OCI-LY1 (cell line): ENCODE data around the gene F13B.

Source experiments
- CTCF ChIP-seq: fragments of 200-600 bp; sonication (generic), shearing (Covaris generic); IDR thresholded peaks from 2 replicates; pipeline ENCODE4 v1.5.1; 2017; ENCODE audit warnings: mild to moderate bottlenecking, antibody characterized with exemption, low read length, moderate library complexity, mixed read lengths
- EZH2 ChIP-seq: fragments of 200-600 bp; sonication (generic), shearing (Covaris generic); IDR thresholded peaks from 2 replicates; pipeline ENCODE4 v1.8.0; 2017; ENCODE audit warnings: borderline replicate concordance, mixed run types, mild to moderate bottlenecking, antibody characterized with exemption, low read length, moderate library complexity, mixed read lengths

- TF ChIP-seq EZH2 (no peak), CTCF (no peak)
These were observed 39.7 kb downstream of the F13B start for GRCh38 chr1:197027359-197027758.
